Activated T-cell treated with anti-CD3 and anti-CD28 coated beads, Interleukin-2, amount 50 U/mL, for 1 hour (primary cell): ENCODE results near the gene ZBTB17.
"Not testable (repeated sequence)": the region's sequence is repeated elsewhere in the genome, so short reads cannot be mapped to it uniquely, and the experiment has no call there.

Source experiments
- DNase-seq: peaks from one replicate; pipeline ENCODE4 v3.0.0-alpha.2; 2020

ZBTB17 gene

DNA sequence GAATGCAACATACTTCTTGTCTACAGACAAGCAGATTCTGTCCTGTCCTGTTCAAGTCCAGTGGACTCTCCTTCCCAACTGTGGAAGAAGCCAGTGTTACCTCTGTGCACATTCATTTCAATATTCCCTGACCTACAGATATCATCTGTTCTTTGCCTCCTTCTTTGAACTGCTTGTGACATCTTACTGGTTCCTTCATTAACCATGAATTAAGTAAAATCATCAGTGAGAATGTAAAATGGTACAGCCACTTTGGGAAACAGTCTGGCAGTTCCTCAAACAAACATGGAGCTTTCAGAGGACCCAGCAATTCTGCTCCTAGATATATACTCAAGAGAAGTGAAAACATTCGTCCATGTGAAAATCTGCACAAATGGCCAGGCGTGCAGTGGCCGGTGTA lies 34.9 kb upstream of the ZBTB17 start:
- DNase-seq: no peak

DNA sequence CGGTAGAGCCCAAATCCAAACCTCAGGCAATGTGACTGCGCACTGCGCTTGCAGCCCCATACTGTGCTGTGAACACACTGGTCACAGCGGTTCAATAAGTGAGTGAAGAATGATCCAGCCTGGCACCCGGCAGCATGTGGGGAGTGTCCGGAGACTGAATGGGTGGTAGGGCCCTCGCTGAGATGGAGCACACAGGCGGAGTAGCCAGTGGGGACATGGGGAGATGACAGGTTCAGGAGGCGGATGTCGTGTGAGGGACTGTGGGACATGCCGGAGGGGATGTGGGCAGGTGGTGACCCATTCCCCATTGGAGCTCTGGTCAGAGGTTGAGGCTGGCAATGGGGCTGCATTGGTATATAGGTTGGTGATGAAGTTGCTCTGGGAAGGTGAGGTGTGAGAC lies 33.8 kb upstream of the ZBTB17 start:
- no peak for DNase-seq

DNA sequence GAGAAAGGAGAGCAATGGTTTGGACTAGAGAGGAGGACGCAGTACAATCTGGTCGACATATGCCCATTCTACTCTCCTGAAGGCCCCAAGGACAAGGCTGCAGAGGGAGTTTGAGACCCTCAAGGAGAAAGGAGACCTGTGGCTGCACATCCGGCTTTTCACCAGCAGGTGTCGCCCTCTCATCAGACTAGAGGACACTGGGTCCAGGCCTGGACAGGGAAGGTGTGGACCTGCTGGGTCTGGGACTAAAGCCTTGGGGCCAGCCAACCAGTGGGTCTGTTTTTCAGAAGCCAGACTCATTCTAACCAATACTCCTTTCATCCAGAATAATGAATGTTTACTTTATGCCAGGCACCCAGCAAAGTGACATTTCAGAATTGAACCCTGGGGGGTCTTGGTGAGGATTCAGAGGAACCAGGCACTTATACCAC lies 33.1 kb upstream of the ZBTB17 start:
- peak; percentile 76 for DNase-seq

DNA sequence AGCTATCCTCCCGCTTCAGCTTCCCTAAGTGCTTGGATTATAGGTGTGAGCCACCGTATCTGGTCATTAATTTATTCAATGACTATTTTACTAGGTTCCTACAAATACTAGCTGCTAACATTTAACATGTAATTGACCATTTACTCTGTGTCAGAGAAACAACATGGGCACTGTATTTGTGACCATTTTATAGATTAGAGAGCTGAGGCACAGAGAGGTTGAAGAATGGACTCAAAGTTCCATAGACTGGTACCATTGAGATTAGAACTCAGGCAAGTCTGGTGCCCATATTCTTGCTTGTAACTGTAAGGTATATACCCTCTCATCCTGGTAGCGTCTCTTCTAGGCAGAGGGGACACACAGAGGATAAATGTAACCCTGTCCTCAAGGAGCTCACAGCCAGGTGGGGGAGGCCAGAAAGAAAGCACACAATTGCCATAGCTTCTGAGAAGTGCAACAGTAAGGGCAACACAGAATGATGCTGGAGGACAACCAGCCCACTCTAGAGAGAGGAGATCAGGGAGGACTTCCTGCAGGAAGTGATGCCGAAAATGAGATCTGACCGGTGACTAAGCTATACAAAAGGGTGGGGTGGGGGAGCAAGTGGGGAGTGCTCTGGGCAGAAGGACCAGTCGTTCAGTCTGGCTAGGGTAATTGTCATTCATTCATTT lies 31.9 kb upstream of the ZBTB17 start:
- no peak for DNase-seq

DNA sequence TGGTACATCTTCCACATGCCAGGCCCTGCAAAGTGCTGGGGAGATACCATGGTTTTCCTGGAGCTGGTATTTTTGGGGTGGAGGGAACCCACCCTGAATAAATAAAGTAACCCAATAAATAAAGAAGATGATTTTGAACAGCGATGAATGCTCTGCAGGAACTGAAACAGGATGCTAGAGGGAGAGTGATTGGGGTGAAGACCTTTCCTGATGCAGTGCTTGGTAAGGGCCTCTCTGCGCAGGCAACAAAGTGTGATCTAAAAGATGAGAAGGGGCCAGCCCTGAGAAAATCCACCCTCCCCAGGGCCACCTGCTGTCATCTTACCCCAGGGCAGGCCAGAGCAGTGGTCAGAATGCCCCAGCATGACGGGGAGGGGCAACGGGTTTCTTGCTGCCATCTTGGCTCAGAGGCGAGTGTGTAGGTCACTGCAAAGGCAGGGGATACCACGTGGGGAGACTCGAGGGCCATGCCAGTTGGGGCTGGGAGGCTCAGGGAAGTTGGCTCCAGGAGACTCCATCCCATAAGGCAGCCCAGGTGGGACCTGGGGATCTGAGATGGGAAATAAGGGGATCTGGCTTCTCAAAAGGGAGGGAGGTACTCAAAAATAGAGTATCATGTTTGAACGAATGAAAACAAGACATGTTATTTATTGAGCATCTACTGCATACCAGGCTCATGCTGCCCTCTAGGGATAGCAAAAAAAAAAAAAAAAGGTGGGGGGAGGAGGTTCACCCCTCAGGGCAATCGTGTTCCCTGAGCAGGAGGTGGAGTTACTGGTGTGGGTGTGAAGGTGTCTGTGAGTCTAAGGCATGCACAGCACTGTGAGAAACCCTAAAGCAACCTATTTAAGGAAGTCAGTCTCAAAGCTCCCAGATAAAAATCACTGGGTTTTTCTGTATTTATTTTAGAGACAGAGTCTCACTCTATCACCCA lies 30.9 kb upstream of the ZBTB17 start:
- DNase-seq: no peak

DNA sequence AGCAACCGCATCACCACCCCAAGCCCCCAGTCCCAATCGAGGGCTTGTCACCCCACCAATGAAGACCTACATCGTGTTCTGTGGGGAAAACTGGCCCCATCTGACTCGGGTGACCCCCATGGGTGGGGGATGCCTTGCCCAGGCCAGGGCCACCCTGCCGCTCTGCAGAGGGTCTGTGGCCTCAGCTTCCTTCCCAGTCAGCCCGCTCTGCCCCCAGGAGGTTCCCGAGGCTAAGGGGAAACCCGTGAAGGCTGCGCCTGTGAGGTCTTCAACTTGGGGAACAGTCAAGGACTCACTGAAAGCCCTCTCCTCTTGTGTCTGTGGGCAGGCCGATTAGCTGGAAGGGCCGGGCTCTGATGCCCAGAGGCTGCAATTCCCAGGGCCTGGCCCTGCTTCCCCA lies 30.1 kb upstream of the ZBTB17 start:
- no peak for DNase-seq

DNA sequence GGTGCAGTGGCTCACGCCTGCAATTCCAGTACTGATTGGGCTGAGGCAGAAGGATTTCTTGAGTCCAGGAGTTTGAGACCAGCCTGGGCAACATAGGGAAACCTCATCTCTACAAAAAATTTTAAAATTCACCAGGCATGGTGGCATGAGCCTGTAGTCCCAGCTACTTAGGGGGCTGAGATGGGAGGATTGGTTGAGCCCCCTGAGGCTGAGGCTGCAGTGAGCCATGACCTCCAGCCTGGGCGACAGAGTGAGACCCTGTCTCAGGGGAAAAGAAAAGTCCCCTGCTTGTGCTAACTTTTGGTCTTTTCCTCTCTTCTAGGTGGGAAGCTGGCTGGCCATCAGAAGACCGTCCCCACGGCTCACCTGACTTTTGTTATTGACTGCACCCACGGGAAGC lies 29.7 kb upstream of the ZBTB17 start:
- DNase-seq: no peak

DNA sequence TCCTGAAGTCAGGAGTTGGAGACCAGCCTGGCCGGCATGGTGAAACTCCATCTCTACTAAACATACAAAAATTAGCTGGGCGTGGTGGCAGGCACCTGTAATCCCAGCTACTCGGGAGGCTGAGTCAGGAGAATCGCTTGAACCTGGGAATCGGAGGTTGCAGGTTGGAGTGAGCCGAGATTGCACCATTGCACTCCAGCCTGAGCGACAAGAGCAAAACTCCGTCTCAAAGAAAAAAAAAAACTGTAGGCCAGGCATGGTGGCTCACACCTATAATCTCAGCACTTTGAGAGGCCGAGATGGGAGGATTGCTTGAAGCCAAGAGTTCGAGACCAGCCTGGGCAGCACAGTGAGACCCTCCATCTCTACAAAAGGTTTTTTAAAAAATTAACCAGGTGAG lies 25.4 kb upstream of the ZBTB17 start:
- not testable (repeated sequence) for DNase-seq

DNA sequence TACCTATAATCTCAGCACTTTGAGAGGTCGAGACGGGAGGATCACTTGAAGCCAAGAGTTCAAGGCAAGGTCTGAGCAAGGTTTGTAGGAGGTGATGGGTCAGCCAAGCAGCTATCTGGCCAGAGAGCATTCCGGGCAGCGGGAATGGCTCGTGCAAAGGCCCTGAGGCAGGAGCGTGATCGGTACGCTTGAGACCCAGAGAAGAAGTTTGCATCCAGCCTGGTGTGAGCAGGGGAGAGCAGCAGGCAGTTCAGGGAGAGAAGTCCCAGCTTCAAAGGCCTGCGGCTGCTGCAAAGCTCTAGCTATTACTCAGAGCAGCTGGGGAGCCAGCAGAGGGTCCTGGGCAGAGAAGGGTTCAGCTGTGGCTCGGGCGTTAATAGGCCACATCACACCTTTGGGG lies 23.0 kb upstream of the ZBTB17 start:
- DNase-seq: no peak

DNA sequence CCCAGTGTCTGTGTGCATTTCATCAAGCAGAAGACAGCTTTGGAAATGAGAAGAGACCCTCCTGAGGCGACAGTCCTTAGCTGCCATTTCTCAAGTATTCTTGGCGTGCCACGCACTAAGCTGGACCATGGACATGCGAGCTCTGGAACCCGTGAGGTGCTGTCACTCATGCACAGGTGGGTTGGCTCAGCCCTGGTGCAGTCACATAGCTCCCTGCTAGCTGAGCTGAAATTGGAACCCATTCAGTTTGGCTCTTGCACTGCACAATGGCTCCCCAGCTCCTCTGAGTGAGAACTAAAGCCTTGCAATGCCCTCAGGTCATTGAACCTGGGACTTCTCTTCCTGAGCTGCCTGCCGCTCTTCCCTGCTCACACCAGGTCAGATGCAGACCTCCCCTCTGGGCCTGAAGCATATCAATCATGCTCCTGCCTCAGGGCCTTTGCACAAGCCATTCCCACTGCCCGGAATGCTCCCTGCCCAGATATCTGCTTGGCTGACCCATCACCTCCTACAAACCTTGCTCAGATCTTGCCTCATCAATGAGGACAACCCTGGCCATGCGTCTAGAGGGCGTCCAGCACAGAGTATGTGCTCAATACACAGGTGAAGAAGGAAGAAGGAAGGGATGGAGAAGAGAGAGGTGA lies 21.9 kb upstream of the ZBTB17 start:
- no peak for DNase-seq

DNA sequence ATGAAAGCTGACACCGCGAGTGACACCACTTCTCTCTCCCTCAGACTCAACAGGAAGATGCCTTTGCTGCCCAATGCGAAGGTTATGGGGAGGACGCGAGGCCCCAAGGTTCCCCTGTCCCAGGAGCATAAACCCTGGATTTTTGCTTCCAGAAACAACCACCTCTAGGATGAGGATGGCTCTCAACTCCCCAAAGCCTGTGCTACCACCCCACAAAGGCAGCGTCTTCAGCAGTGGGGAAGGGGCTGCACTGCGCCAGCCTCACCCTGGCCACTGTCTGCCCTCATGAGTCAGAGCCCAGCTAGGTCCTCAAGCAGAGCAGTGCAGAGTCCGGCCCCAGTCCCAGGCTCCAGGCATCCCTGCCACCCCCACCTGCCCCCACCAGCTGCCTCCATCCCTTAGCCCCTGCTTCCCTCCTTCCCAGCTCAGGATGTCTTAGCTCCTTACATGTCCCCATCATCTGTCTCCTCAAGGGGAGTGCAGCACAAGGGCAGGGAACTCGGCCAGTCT lies 21.2 kb upstream of the ZBTB17 start:
- DNase-seq: no peak

DNA sequence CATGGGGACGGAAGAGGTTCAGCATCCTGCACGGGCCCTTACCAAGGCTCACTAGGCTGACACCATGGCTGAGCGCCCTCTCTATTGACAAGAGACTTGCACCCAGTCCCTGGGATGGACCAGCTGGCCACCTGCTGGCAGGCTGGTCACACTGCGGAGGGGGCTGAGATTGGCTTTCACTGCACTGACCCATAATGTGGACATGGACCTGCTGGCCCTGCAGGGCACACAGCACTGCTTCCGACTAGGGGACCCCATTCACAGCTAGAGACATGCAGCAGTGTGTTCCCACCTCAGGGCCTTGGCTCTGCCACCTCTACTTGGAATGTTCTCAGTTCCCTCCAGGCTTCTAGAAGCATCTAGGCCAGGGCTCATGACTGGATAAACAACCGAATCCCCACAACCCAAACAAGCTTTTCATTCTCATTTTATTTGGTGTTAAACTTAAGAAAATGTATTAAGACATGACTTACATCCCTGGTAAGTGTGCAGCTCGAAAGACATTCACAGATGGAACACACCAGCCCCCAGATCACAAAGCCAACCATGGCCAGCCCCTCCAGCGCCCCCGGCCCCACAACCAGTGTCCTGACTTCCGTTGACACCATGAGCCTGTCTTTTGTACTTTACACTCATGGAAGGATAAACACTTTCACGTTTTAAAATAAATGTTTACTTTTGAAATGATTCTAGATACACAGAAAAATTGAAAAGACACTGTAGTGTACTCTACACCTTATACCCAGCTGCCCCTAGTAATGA lies 18.9 kb upstream of the ZBTB17 start:
- peak; percentile 53 for DNase-seq

DNA sequence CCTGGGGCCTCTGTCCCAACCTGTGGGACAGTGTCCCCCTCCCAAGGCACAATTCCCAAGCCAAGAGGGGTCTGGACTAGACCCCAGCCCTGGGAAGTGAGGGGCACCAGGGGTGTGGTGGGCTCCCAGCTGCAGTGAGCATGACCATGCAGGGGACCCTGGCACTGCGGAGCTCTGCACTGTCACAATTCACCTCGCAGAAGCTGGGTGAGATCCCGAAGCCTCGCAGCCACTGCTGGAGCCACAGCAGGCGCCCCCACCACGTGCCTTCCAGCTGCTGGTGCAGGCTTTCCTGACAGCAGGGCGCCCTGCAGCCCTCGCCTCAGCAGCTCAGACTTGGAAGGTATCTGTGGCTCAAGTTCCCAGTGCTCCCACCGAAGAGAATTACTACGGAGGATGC lies 18.2 kb upstream of the ZBTB17 start:
- DNase-seq: no peak

DNA sequence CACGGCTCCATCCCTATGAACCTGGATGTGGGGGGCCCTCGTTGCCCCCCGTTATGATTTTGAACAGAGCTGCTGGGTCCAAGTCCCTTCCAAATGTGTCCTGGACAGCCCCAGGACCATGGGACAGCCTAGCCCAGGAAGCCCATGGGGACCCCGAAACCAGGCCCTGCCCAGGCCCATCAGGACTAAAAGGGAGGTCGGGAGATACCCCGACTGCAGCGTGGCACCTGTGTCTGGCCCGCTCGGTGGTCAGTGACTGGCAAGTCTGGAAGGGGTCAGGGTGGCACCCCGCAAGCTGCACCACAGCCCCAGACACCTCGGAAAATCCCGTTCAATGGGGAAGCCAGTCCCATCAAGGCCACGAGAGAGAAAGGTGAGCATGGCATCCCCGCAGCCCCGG lies 17.8 kb upstream of the ZBTB17 start:
- DNase-seq: no peak

DNA sequence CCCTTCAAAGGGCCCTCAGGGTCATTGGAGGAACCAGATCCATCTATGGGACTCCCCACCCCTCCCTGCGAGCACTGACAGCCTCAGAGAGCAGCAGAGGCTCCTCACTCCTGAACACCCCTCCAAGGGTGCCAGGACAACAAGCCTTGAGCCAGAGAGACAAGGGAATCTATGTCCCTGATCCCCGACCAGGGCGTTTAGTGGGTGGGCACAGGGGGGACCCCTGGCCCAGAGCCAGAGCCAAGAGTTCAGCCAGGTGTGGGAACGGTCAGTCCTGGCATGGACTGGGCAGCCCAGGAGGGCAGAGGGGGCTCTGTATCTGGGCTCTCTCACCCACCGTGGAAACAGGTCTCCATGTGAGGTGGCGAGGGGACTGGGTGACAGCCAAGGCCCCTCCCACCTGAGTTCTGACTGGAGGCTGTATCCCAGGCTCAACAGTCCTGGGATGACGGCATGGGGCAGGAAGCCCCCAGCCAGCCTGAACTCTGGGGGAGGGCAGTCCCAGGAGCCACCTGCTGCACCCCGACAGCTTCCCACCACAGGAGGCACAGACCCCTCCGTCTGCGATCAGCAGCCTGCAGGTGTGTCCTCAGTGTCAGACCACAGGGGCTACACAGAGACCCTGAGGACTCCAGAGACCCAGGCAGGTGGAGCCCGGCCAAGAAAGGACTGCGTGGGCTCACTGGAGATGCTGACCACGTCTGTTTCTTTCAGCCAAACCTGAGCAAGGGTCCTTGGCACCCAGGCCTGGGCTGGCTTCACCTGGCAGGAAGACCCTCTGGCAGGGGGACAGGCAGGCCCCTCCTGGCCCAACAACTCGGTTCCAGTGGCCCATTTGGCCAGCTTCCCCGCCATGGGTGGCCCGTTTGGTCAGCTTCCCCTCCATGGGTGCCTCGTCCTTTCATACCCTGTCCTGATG lies 16.9 kb upstream of the ZBTB17 start:
- no peak for DNase-seq

DNA sequence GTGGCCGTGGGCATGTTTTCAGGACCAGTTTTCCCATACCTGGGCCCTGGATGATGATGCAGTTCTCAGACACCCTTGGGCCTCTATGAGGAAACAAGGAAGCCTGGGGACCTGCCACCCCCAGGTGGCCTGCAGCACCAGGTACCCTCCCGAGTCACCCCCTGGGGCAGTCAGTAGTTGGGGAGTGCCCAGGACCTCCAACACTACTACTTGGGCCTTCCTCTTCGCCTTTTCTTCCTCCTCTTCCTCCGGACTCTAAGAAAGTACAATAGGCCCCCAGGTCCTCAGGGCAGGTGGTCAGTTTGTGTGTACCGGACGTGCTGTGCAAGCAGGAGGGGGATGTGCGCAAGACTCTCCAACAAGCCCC lies 16.3 kb upstream of the ZBTB17 start:
- no peak for DNase-seq

DNA sequence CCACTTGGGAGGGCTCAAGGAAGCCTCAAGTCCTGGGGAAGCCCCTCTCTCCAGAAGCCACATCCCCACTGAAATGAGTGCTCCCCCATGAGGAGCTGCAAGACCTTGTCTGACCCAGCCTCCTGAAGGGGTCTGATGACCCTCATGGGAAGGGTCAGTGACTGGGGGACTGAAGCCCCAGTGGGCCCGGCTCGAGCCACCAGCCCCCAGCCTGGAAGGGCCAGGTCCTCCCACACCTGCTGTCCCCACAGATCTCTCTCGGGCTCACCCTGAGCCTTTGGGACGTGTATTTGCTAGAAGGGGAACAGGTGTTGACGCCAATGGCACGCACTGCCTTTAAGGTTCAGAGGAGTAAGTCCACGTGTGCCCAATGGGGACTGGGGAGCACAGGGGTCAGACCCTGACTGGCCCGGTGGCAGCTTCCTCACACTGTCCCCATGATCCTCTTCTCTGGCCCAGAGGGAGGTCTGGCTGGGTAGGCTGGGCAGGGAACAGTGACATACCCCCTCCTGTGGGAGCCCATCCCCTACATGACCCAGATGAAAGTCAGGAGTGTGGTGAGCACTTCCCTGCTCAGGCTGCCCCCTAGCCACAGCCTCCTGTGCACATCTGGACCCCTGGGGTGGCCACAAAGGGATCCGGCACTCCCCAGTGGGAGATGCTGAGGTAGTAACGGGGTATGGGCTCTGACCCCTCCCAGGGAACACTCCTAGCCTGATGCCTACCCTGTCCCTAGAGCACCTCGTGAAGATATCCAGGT lies 15.7 kb upstream of the ZBTB17 start:
- no peak for DNase-seq

DNA sequence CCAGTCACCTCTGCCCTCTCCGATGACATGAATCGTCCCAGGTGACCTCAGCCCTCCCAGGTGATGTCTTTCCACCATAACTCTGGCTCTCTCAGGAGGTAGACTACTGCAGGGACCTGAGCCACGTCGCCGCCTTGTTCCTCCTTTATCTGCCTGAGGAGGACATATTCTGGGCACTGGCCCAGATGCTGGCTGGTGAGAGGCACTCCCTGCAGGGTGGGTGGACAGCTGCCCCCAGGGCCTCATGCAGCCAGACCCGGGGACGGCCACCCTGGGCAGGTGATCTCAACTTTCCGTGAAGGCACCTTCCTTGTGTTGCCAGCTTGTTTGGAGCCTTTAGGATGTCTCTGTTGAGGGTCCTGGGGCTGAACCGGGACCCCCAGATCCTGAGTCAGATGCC lies 13.9 kb upstream of the ZBTB17 start:
- no peak for DNase-seq

DNA sequence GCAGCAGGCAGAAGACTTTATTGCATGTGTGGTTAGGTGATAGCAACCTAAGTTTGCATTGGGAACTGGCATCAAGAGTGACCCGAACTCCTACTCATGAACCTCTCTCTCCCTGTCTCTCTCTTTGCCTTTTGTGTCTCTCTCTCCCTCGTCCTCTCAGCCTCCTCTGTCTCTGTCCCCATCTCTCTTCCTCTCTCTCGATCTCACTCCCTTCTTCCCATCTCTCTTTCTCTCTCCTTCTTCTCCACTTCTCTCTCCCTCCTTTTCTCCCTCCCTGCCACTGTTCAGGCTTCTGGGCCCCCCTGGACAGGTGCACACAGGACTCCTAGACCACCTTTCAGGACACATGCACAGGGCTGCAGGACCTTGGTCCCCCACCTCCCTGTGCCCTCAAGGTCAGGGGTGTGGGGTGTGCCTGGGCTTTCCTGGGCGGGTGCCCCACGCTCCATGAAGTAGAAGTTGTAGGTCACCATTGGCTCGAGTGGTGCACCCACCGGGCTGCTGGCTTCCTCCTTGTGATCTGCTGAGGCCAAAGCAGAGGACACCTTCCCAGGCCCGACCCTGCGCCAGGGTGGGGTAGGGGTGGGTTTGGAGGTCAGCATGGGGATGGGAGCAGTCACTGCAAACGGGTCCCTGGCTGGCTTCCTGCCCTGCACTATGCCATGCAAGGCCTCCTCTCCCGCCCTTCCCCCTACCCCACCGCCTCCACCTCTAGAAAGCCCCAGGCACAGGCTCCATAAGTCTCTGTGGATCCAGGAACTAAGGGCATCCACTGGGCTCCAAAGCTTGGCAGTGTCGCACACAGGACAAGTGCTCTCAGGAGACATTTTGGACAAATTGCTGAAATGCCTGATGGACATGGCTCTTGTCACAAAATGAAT lies 13.2 kb upstream of the ZBTB17 start:
- no peak for DNase-seq
